Esophagus muscularis mucosa (tissue), 4 donors: ENCODE results near the gene TRPC4AP. TPM values are rescaled to one million over a fixed set of nuclear protein-coding genes. Genes with fewer than 3 reads are reported as not detected.

Experiments used
- DNase-seq: peaks from one replicate; pipeline ENCODE4 v3.0.0-alpha.2; 2017; ENCODE audit errors: extremely low spot score
- H3K27ac ChIP-seq, 4 donors: fragments of 200-600 bp; sonication (generic); replicated peaks in 1 of 4; 1 replicate in 3 of 4; 2 replicates in 1 of 4; pipeline ENCODE4 v1.5.1; 2016 to 2019; ENCODE audit warnings: mild to moderate bottlenecking in 1 of 4
- H3K27me3 ChIP-seq, 4 donors: fragments of 200-600 bp; sonication (generic); one replicate each; pipeline versions ENCODE4 v1.5.1 to v1.6.0; 2016 to 2019
- H3K36me3 ChIP-seq, 4 donors: fragments of 200-600 bp; sonication (generic); one replicate each; pipeline ENCODE4 v1.5.1; 2016 to 2019
- H3K4me1 ChIP-seq, 4 donors: fragments of 200-600 bp; sonication (generic); one replicate each; pipeline ENCODE4 v1.5.1; 2016 to 2019
- H3K4me3 ChIP-seq, 4 donors: fragments of 200-600 bp; sonication (generic); 1 replicate in 2 of 4; 2 replicates in 2 of 4; pipeline ENCODE4 v1.5.1; 2016 to 2019; ENCODE audit warnings: mild to moderate bottlenecking in 4 of 4, moderate library complexity in 1 of 4
- H3K9me3 ChIP-seq, 4 donors: fragments of 200-600 bp; sonication (generic); 1 replicate in 3 of 4; 2 replicates in 1 of 4; pipeline ENCODE4 v1.5.1; 2016 to 2019
- CTCF ChIP-seq, 3 experiments: fragments of 200-600 bp in 2 of 3; fragments of 450-650 bp in 1 of 3; sonication (generic) in 2 of 3; IDR thresholded peaks; one replicate each; pipeline ENCODE4 v1.5.1; 2017 to 2019; ENCODE audit warnings: antibody characterized with exemption in 3 of 3, mild to moderate bottlenecking in 2 of 3, moderate library complexity in 1 of 3
- EP300 ChIP-seq: sonication (generic); formaldehyde crosslinking; IDR thresholded peaks from one replicate; pipeline ENCODE4 v1.6.1; 2017; ENCODE audit warnings: antibody characterized with exemption
- POLR2A ChIP-seq: fragments of 450-650 bp; IDR thresholded peaks from one replicate; pipeline ENCODE4 v1.6.1; 2017; ENCODE audit warnings: antibody characterized with exemption, moderate library complexity, mild to moderate bottlenecking, low read depth
- POLR2AphosphoS5 ChIP-seq, 2 donors: sonication (generic); formaldehyde crosslinking; IDR thresholded peaks; one replicate each; pipeline ENCODE4 v1.6.1; 2017; ENCODE audit warnings: antibody characterized with exemption in 2 of 2
- WGBS: methylation state at CpG from one replicate; pipeline ENCODE4 v1.1.5; 2018; 5-methylcytosine and 5-hydroxymethylcytosine counted together
- intact Hi-C: fragments of 100-400 bp; cut with DNase I; formaldehyde crosslinking; loops from one replicate; pipeline ENCODE4 v1.15.1; 2023
- total RNA-seq, 4 donors: library from RNA; depleted of rRNA; stranded (reverse); fragments of >200 nt; gene quantifications; one replicate each; pipeline versions ENCODE4 v1.1.0 to v1.2.1, GENCODE V29; 2016

TRPC4AP gene
- total RNA-seq, 4 donors from 2014 or later = 44.1 to 58.2 (median 52.1) TPM

- Histone ChIP-seq H3K36me3 (peaks cover 0 to 4% (median 0%) of the 10 kb centered on the region in 4 donors), H3K4me3 (no peak overlapping the region), H3K4me1 (no peaks in the 10 kb centered on the region), H3K27ac (no peak overlapping the region), H3K9me3 (no peaks in the 10 kb centered on the region), H3K27me3 (peaks cover 0 to 27% (median 6%) of the 10 kb centered on the region in 4 donors)
- TF ChIP-seq CTCF (IDR thresholded peaks at IDR 0.05) = no peak
- no peak for TF ChIP-seq EP300
- TF ChIP-seq POLR2AphosphoS5 (IDR thresholded peaks at IDR 0.05) = no peak
- no peak for TF ChIP-seq POLR2A
- 61% methylated on average over 10 of the region's 17 CpGs for WGBS
- no peak for DNase-seq
- intact Hi-C loops = no loop called here
These were observed 115.1 kb downstream of the TRPC4AP start for GRCh38 chr20:34977365-34978091.

- TF ChIP-seq POLR2AphosphoS5 (IDR thresholded peaks at IDR 0.05) (no peak), CTCF (IDR thresholded peaks at IDR 0.05) (no peak), EP300 (no peak), POLR2A (no peak)
- H3K9me3 ChIP-seq = no peaks in the 10 kb centered on the region
- intact Hi-C loops = no loop called here
- H3K27ac ChIP-seq = no peak overlapping the region
- no peak overlapping the region for H3K4me3 ChIP-seq
- no peaks in the 10 kb centered on the region for H3K4me1 ChIP-seq
- no peak for DNase-seq
- H3K27me3 ChIP-seq = peaks cover 0 to 19% (median 5%) of the 10 kb centered on the region in 4 donors
- H3K36me3 ChIP-seq = peaks cover 0 to 4% (median 0%) of the 10 kb centered on the region in 4 donors
- 81% methylated on average over 12 of the region's 12 CpGs for WGBS
These were observed 116.3 kb downstream of the TRPC4AP start for GRCh38 chr20:34976286-34976685.

GRCh38 chr20:34974246-34974645 lies 118.4 kb downstream of the TRPC4AP start:
- Histone ChIP-seq H3K4me3 (no peak overlapping the region), H3K27ac (no peak overlapping the region), H3K9me3 (no peaks in the 10 kb centered on the region), H3K4me1 (no peaks in the 10 kb centered on the region), H3K27me3 (peaks cover 0 to under 1% (median 0%) of the 10 kb centered on the region in 4 donors), H3K36me3 (no peaks in the 10 kb centered on the region)
- no peak for TF ChIP-seq POLR2AphosphoS5 (IDR thresholded peaks at IDR 0.05)
- no peak for TF ChIP-seq POLR2A
- TF ChIP-seq CTCF (IDR thresholded peaks at IDR 0.05) = no peak
- TF ChIP-seq EP300 = no peak
- whole genome bisulfite sequencing = 76% methylated on average over 4 of the region's 4 CpGs
- intact Hi-C loops = no loop called here
- DNase-seq = no peak

GRCh38 chr20:34971561-34972235 lies 120.9 kb downstream of the TRPC4AP start:
- intact Hi-C loops = no loop called here
- no peaks in the 10 kb centered on the region for H3K36me3 ChIP-seq
- no peak overlapping the region for H3K4me3 ChIP-seq
- H3K4me1 ChIP-seq = peaks cover 0 to 5% (median 0%) of the 10 kb centered on the region in 4 donors
- DNase-seq = no peak
- no peak overlapping the region for H3K27ac ChIP-seq
- 80% methylated on average over 10 of the region's 10 CpGs for WGBS
- H3K9me3 ChIP-seq = no peaks in the 10 kb centered on the region
- no peaks in the 10 kb centered on the region for H3K27me3 ChIP-seq
- TF ChIP-seq POLR2AphosphoS5 (IDR thresholded peaks at IDR 0.05) = no peak
- no peak for TF ChIP-seq POLR2A
- no peak for TF ChIP-seq CTCF (IDR thresholded peaks at IDR 0.05)
- no peak for TF ChIP-seq EP300
